Measurements from ENCODE around the gene YIPF7.

Gene YIPF7

GRCh38 chr4:44651425-44651824 lies at the start of gene YIPF7:
Gene YIPF7 (minus strand): TSS chr4:44651625. CDS start chr4:44650100, 1,525 bp downstream.
- FAIRE-seq, result no peak
- no peak for DNase-seq (ENCODE audit: extremely low spot score, insufficient read length, low read depth)

GRCh38 chr4:44701037-44701436 lies 49.6 kb upstream of the YIPF7 start:
- FAIRE-seq (no peak), DNase-seq (ENCODE audit: extremely low spot score, insufficient read length, low read depth) (no peak)

GRCh38 chr4:44700427-44700826 lies 49.0 kb upstream of the YIPF7 start:
- DNase-seq (ENCODE audit: extremely low spot score, insufficient read length, low read depth), result no peak
- no peak for FAIRE-seq

- no peak for DNase-seq (ENCODE audit: extremely low spot score, insufficient read length, low read depth)
- no peak for FAIRE-seq
These were observed 33.2 kb upstream of the YIPF7 start for GRCh38 chr4:44684648-44685047.

GRCh38 chr4:44679060-44679459 lies 27.6 kb upstream of the YIPF7 start:
- DNase-seq (ENCODE audit: extremely low spot score, insufficient read length, low read depth) (no peak), FAIRE-seq (no peak)

GRCh38 chr4:44678094-44679041 lies 26.9 kb upstream of the YIPF7 start, which contains the start of gene GUF1:
Gene GUF1 (plus strand): TSS chr4:44678420. CDS start chr4:44678623, 203 bp downstream.
- FAIRE-seq (peak; percentile 94), DNase-seq (ENCODE audit: extremely low spot score, insufficient read length, low read depth) (peak; percentile 77)

- no peak for DNase-seq (ENCODE audit: extremely low spot score, insufficient read length, low read depth)
These were observed 23.9 kb upstream of the YIPF7 start for GRCh38 chr4:44675366-44675765.

GRCh38 chr4:44674471-44674870 lies 23.0 kb upstream of the YIPF7 start:
- DNase-seq (ENCODE audit: extremely low spot score, insufficient read length, low read depth), result no peak
- no peak for FAIRE-seq

More at GRCh38 chr4:44675366-44675765, 23.9 kb upstream of the YIPF7 start:
- FAIRE-seq, result no peak

- FAIRE-seq (no peak), DNase-seq (ENCODE audit: extremely low spot score, insufficient read length, low read depth) (no peak)
These were observed 20.2 kb upstream of the YIPF7 start for GRCh38 chr4:44671636-44672035.

- no peak for FAIRE-seq
These were observed 19.2 kb upstream of the YIPF7 start for GRCh38 chr4:44670506-44671199.

GRCh38 chr4:44668526-44668925 lies 17.1 kb upstream of the YIPF7 start:
- no peak for FAIRE-seq
- DNase-seq (ENCODE audit: extremely low spot score, insufficient read length, low read depth), result no peak

More at GRCh38 chr4:44670506-44671199, 19.2 kb upstream of the YIPF7 start:
- DNase-seq (ENCODE audit: extremely low spot score, insufficient read length, low read depth), result no peak

GRCh38 chr4:44663539-44664263 lies 12.3 kb upstream of the YIPF7 start:
- DNase-seq (ENCODE audit: extremely low spot score, insufficient read length, low read depth) (no peak), FAIRE-seq (no peak)

GRCh38 chr4:44662623-44663005 lies 11.2 kb upstream of the YIPF7 start:
- DNase-seq (ENCODE audit: extremely low spot score, insufficient read length, low read depth) (no peak), FAIRE-seq (no peak)

GRCh38 chr4:44661940-44662622 lies 10.7 kb upstream of the YIPF7 start:
- no peak for DNase-seq (ENCODE audit: extremely low spot score, insufficient read length, low read depth)
- FAIRE-seq, result no peak

GRCh38 chr4:44660396-44660795 lies 9.0 kb upstream of the YIPF7 start:
- no peak for FAIRE-seq
- no peak for DNase-seq (ENCODE audit: extremely low spot score, insufficient read length, low read depth)

GRCh38 chr4:44652002-44652401 lies 577 bp upstream of the YIPF7 start:
- DNase-seq (ENCODE audit: extremely low spot score, insufficient read length, low read depth) (no peak), FAIRE-seq (no peak)

- DNase-seq (ENCODE audit: extremely low spot score, insufficient read length, low read depth) (no peak), FAIRE-seq (no peak)
These were observed 5.3 kb downstream of the YIPF7 start for GRCh38 chr4:44646151-44646550.

- DNase-seq (ENCODE audit: extremely low spot score, insufficient read length, low read depth) (no peak), FAIRE-seq (no peak)
These were observed 13.3 kb downstream of the YIPF7 start for GRCh38 chr4:44638091-44638490.

GRCh38 chr4:44632733-44633132 lies 18.7 kb downstream of the YIPF7 start:
- FAIRE-seq (no peak), DNase-seq (ENCODE audit: extremely low spot score, insufficient read length, low read depth) (no peak)

GRCh38 chr4:44632089-44632488 lies 19.3 kb downstream of the YIPF7 start:
- FAIRE-seq (no peak), DNase-seq (ENCODE audit: extremely low spot score, insufficient read length, low read depth) (no peak)
